SU-DHL-6 (cell line): Measurements from ENCODE around the gene NCBP3.

Source experiments
- H2AFZ ChIP-seq: fragments of 200-600 bp; sonication (generic); 2 replicates; pipeline ENCODE4 v1.6.1; 2014; ENCODE audit warnings: low read depth, mild to moderate bottlenecking, moderate library complexity, mixed read lengths, antibody characterized with exemption, low read length; ENCODE audit not compliant: severe bottlenecking
- H3F3A ChIP-seq: fragments of 200-600 bp; shearing (Covaris generic); 2 replicates; pipeline ENCODE4 v1.6.0; 2016; ENCODE audit warnings: antibody characterized with exemption, mild to moderate bottlenecking; ENCODE audit not compliant: insufficient read depth
- H3K27ac ChIP-seq: fragments of 200-600 bp; sonication (generic); 2 replicates; pipeline ENCODE4 v1.5.1; 2016; ENCODE audit warnings: low read depth, mild to moderate bottlenecking, low read length, moderate library complexity, mixed read lengths
- H3K27me3 ChIP-seq: fragments of 200-600 bp; sonication (generic), shearing (Covaris generic); 2 replicates; pipeline ENCODE4 v1.6.0; 2014; ENCODE audit warnings: mild to moderate bottlenecking, low read length
- H3K36me3 ChIP-seq: fragments of 200-600 bp; sonication (generic); 2 replicates; pipeline ENCODE4 v1.6.1; 2014; ENCODE audit warnings: mild to moderate bottlenecking, low read length, mixed read lengths
- H3K4me2 ChIP-seq: fragments of 300-600, 200-600 bp; shearing (Covaris generic), sonication (generic); 2 replicates; pipeline ENCODE4 v1.6.0; 2014; ENCODE audit warnings: low read length, low read depth, mild to moderate bottlenecking; ENCODE audit not compliant: poor library complexity, severe bottlenecking
- H3K4me3 ChIP-seq: fragments of 200-600 bp; sonication (generic); 2 replicates; pipeline ENCODE4 v1.5.1; 2014; ENCODE audit warnings: antibody characterized with exemption, low read length, mild to moderate bottlenecking, mixed read lengths; ENCODE audit not compliant: insufficient read depth, poor library complexity, severe bottlenecking
- H3K79me2 ChIP-seq: fragments of 200-600 bp; sonication (generic); 2 replicates; pipeline ENCODE4 v1.6.1; 2014; ENCODE audit warnings: mild to moderate bottlenecking, low read length, moderate library complexity; ENCODE audit not compliant: insufficient read depth
- H3K9ac ChIP-seq: fragments of 200-600 bp; sonication (generic); 2 replicates; pipeline ENCODE4 v1.7.0; 2014; ENCODE audit warnings: mild to moderate bottlenecking, low read length
- H3K9me2 ChIP-seq: fragments of 200-600 bp; sonication (generic); replicated peaks from 2 replicates; pipeline ENCODE4 v1.6.1; 2014; ENCODE audit warnings: low read length; ENCODE audit not compliant: insufficient read depth
- H3K9me3 ChIP-seq: fragments of 200-600 bp; sonication (generic); 2 replicates; pipeline ENCODE4 v1.6.1; 2014; ENCODE audit warnings: low read length, mixed read lengths; ENCODE audit not compliant: insufficient read depth
- H4K20me1 ChIP-seq: fragments of 200-600 bp; sonication (generic); 2 replicates; pipeline ENCODE4 v1.6.1; 2014; ENCODE audit warnings: low read depth, mild to moderate bottlenecking, antibody characterized with exemption, low read length, moderate library complexity, mixed read lengths
- CTCF ChIP-seq: fragments of 200-600 bp; sonication (generic); IDR thresholded peaks from one replicate; pipeline ENCODE4 v1.5.1; 2017; ENCODE audit warnings: antibody characterized with exemption, mild to moderate bottlenecking, low read length, moderate library complexity; ENCODE audit not compliant: insufficient read depth, poor library complexity, severe bottlenecking
- EZH2phosphoT487 ChIP-seq: fragments of 200-600 bp; sonication (generic), shearing (Covaris generic); conservative IDR thresholded peaks from 2 replicates; pipeline ENCODE4 v1.6.1; 2018; ENCODE audit warnings: mild to moderate bottlenecking, antibody characterized with exemption, low read length, moderate library complexity, mixed read lengths

The NCBP3 gene

GRCh38 chr17:3801792-3802191 is 44.3 kb downstream of the NCBP3 start:
- Histone ChIP-seq H3K36me3 (no peaks in the 10 kb centered on the region), H4K20me1 (no peaks in the 10 kb centered on the region), H3K9me2 (no peaks in the 10 kb centered on the region), H2AFZ (no peak overlapping the region), H3F3A (no peaks in the 10 kb centered on the region), H3K27ac (no peak overlapping the region), H3K9ac (no peak overlapping the region), H3K4me2 (no peak overlapping the region), H3K27me3 (no peaks in the 10 kb centered on the region), H3K9me3 (no peaks in the 10 kb centered on the region), H3K79me2 (no peaks in the 10 kb centered on the region), H3K4me3 (no peak overlapping the region)
- TF ChIP-seq EZH2phosphoT487 (no peak), CTCF (no peak)

DNA sequence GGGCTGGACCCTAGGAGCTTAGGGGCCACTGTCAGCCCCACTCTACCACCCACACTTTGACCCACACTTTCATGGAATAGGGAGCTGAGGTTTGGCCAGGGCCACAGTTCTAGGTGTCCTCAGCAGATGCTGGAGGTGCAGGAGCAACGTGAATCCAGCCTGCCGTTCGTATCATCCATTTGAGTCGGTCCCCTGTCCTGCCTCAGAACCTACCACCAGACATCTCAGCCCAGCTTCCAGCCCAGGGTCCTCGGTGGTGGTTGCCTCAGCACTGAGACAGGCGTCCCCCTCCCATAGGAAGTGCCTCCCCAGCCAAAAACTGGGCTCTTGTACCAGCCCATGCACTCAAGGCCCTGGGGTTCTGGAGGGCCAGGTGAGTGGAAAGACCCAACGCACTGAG is 44.7 kb downstream of the NCBP3 start:
- Histone ChIP-seq H3K36me3 (no peaks in the 10 kb centered on the region), H3K4me3 (no peak overlapping the region), H3K9ac (no peak overlapping the region), H4K20me1 (no peaks in the 10 kb centered on the region), H3K27me3 (no peaks in the 10 kb centered on the region), H3K27ac (no peak overlapping the region), H3F3A (no peaks in the 10 kb centered on the region), H2AFZ (no peak overlapping the region), H3K9me2 (no peaks in the 10 kb centered on the region), H3K9me3 (no peaks in the 10 kb centered on the region), H3K79me2 (no peaks in the 10 kb centered on the region), H3K4me2 (no peak overlapping the region)
- TF ChIP-seq EZH2phosphoT487 (no peak), CTCF (no peak)

GRCh38 chr17:3800362-3801271 is 45.4 kb downstream of the NCBP3 start, which contains the start of gene ITGAE:
ITGAE (minus strand) TSS chr17:3801188; CDS start chr17:3801144, 44 bp downstream.
- Histone ChIP-seq H3K79me2 (no peaks in the 10 kb centered on the region), H4K20me1 (no peaks in the 10 kb centered on the region), H3K36me3 (no peaks in the 10 kb centered on the region), H3K9me2 (no peaks in the 10 kb centered on the region), H3K9me3 (no peaks in the 10 kb centered on the region), H3K9ac (no peak within 1 kb of the TSS), H3F3A (no peaks in the 10 kb centered on the region), H2AFZ (no peak within 1 kb of the TSS), H3K4me2 (no peak within 1 kb of the TSS), H3K4me3 (no peak within 1 kb of the TSS), H3K27me3 (no peaks in the 10 kb centered on the region), H3K27ac (no peak within 1 kb of the TSS)
- TF ChIP-seq EZH2phosphoT487 (no peak), CTCF (no peak)
